GM12891 (cell line): Measurements from ENCODE around the gene GPATCH11.

Source experiments
- PAX5 ChIP-seq: IDR thresholded peaks from 2 replicates; pipeline ENCODE4 v1.6.1; 2011; ENCODE audit warnings: low read length, moderate library complexity, mild to moderate bottlenecking; ENCODE audit not compliant: insufficient read depth, severe bottlenecking
- POLR2A ChIP-seq: IDR thresholded peaks from 2 replicates; pipeline ENCODE4 v1.6.1; 2011; ENCODE audit warnings: low read depth, low read length, control low read depth
- POLR2AphosphoS5 ChIP-seq: IDR thresholded peaks from 2 replicates; pipeline ENCODE4 v1.6.1; 2011; ENCODE audit warnings: low read depth, low read length, control low read depth
- POU2F2 ChIP-seq: IDR thresholded peaks from 2 replicates; pipeline ENCODE4 v1.6.1; 2011; ENCODE audit warnings: low read depth, mild to moderate bottlenecking, control low read depth, low read length, moderate library complexity

DNA sequence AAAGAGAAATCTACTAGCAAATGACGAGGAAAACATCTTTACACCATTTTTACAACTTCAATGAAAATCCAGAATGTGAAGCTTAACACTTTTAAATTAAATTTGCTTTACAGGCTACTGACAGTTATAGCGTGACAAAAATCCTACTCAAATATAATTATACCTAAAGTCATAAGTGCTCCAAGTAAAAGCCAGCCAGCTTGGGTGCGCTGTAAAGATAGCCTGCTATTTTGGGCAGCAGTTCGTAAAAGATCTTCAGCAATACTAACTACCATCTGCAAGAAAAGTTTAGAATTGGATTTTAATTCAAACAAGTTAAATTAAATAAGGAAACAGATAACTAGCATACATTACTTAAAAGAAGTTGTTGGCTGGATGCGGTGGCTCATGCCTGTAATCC, 22.5 kb upstream of the GPATCH11 start:
- TF ChIP-seq POU2F2: no peak
- no peak for TF ChIP-seq POLR2AphosphoS5
- no peak for TF ChIP-seq POLR2A
- no peak for TF ChIP-seq PAX5
